Measurements from ENCODE around the gene AP5Z1.

Gene AP5Z1

DNA sequence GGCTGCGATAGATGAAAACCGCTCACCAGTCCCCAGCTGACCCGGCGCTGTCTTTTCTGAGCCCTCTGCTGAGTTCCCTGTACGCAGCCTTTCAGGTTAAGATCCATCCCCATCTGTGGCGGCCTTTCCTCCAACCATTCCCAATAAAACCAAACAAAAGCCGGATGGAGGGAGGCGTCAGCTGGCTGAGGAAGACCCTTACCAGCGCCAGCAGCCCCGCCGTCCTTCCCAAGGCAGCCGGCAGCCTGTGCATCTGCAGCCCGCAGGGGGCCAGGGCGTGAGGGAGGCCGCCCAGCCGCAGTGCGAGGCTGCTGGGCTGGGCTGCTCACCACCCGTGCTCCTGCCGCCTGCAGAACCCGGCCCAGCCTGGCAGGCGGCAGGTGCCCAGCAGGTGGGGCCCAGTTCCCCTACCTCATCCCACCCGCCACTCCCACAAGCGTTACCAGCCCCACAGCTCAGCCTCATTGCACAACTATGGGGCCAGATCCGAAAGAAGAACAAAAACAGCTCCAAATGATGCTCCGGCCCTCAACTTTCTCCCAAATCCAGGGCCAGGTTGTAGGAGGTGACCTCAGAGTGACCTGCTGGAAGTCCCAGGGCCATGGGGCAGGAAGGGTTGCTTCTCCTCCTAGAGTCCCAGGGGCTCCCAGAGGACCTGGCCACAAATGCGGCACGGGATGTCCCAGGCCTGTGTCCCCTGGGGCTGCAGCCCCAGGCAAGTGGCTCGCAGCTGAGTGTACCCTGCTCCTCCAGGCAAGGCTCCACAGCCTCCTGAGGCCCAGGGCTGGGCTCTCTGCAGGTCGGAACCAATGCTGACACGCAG, 62.6 kb downstream of the AP5Z1 start:
- no peak for DNase-seq (ENCODE audit: low read depth in 1 of 2, low spot score in 1 of 2)

DNA sequence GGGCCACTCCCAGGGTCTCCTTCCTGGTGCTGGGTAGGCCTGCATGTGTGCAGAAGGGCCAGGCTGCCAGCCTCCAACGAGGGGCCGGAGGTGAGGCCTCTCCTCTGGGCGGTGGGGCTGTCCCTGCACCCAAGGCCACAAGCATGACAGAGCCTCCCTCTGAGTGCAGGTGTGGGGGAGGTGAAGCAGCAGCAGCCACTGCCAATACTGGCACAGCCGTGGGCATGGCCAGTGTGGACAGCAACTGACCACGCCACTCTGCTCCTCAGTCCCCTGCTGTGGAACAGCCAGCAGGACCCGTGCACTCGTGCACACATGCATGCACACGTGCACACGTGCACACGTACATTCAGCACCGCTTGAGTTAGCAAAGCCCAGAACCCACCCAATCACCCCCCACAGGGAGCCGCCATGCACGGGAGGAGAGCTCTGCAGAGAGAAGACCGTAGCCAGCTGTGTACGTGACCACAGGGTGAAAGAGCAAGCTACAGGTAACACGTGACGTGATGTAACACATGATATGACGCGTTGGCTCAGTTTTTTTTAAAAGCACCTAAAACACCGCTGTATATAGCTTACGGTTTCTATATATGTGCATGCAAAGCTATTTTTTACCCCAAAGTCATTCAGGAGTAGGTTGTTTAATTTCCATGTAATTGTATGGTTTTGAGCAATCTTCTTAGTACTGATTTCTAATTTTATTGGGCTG, 63.4 kb downstream of the AP5Z1 start:
- DNase-seq (ENCODE audit: low read depth in 1 of 2, low spot score in 1 of 2) = no peak

DNA sequence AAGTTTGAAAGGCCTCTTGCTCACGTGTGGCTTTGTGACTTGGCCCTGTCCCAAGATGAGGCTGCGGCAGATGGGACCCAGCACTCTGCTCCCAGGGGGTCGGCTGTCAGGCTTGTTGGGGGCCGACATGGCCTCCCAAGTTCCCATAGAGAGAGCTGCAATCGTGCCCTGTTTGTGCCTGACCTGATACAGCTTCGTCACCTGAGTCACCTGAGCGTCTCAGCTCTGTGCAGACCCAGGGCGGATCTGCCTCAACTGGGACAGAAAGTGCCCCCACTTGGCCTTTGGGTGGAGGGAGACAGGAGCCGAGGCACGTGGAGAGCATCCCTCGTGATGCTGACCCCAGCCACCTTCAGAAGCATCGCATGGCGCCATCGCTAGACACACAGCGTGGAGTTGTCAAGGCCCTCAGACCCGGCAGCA, 64.7 kb downstream of the AP5Z1 start:
- no peak for DNase-seq (ENCODE audit: low read depth in 1 of 2, low spot score in 1 of 2)
